Vagina (tissue), 2 donors: Measurements from ENCODE around the gene C10orf71. TPM values are rescaled to one million over a fixed set of nuclear protein-coding genes. Genes with fewer than 3 reads are reported as not detected.

Experiments used
- DNase-seq, 2 donors: peaks; one replicate each; pipeline ENCODE4 v3.0.0-alpha.2; 2017; ENCODE audit errors: extremely low spot score in 2 of 2
- H3K27ac ChIP-seq: fragments of 200-600 bp; sonication (generic); one replicate; pipeline ENCODE4 v1.5.1; 2019
- H3K27me3 ChIP-seq: fragments of 200-600 bp; sonication (generic); one replicate; pipeline ENCODE4 v1.5.1; 2019
- H3K36me3 ChIP-seq, 2 donors: fragments of 200-600 bp; sonication (generic); one replicate each; pipeline ENCODE4 v1.5.1; 2017 to 2019
- H3K4me1 ChIP-seq: fragments of 200-600 bp; sonication (generic); one replicate; pipeline ENCODE4 v1.5.1; 2019
- H3K4me3 ChIP-seq, 2 donors: fragments of 200-600 bp; sonication (generic); 1 replicate in 1 of 2; 2 replicates in 1 of 2; pipeline ENCODE4 v1.5.1; 2016 to 2019
- H3K9me3 ChIP-seq: fragments of 200-600 bp; sonication (generic); one replicate; pipeline ENCODE4 v1.5.1; 2019
- CTCF ChIP-seq, 3 experiments: fragments of 450-650 bp in 2 of 3; fragments of 200-600 bp in 1 of 3; sonication (generic) in 1 of 3; IDR thresholded peaks; one replicate each; pipeline ENCODE4 v1.5.1; 2017 to 2019; ENCODE audit warnings: antibody characterized with exemption in 3 of 3, mild to moderate bottlenecking in 2 of 3, moderate library complexity in 2 of 3
- POLR2A ChIP-seq, 2 donors: fragments of 450-650 bp; IDR thresholded peaks; one replicate each; pipeline ENCODE4 v1.6.1; 2017; ENCODE audit warnings: antibody characterized with exemption in 2 of 2, mild to moderate bottlenecking in 2 of 2, moderate library complexity in 2 of 2
- POLR2AphosphoS5 ChIP-seq, 2 donors: sonication (generic); formaldehyde crosslinking; IDR thresholded peaks; one replicate each; pipeline ENCODE4 v1.9.0; 2017; ENCODE audit warnings: antibody characterized with exemption in 2 of 2, mild to moderate bottlenecking in 2 of 2, low read depth in 1 of 2; ENCODE audit not compliant: insufficient read depth in 1 of 2
- intact Hi-C: fragments of 100-400 bp; cut with DNase I; formaldehyde crosslinking; loops from one replicate; pipeline ENCODE4 v1.15.1; 2023
- total RNA-seq: library from RNA; depleted of rRNA; stranded (reverse); fragments of >200 nt; gene quantifications from one replicate; pipeline ENCODE4 v1.2.3, GENCODE V29; 2016

C10orf71 gene
- total RNA-seq, 1 donor from 2014 or later, result not detected

- Histone ChIP-seq H3K27me3 (no peaks in the 10 kb centered on the region), H3K36me3 (no peaks in the 10 kb centered on the region), H3K4me3 (no peak overlapping the region), H3K9me3 (no peaks in the 10 kb centered on the region), H3K4me1 (no peaks in the 10 kb centered on the region), H3K27ac (no peak overlapping the region)
- TF ChIP-seq CTCF (IDR thresholded peaks at IDR 0.05), result no peak
- intact Hi-C loops, result no loop called here
- DNase-seq, result no peak
Observed at GRCh38 chr10:49292565-49293207, 6.3 kb upstream of the C10orf71 start.

- TF ChIP-seq POLR2A (IDR thresholded peaks at IDR 0.05) (no peak), POLR2AphosphoS5 (IDR thresholded peaks at IDR 0.05; ENCODE audit: insufficient read depth in 1 of 2, low read depth in 1 of 2) (no peak), CTCF (IDR thresholded peaks at IDR 0.05) (no peak)
- Histone ChIP-seq H3K27ac (no peak overlapping the region), H3K27me3 (no peaks in the 10 kb centered on the region), H3K4me3 (no peak overlapping the region), H3K9me3 (no peaks in the 10 kb centered on the region), H3K36me3 (no peaks in the 10 kb centered on the region), H3K4me1 (peaks cover 2% of the 10 kb centered on the region)
- no peak for DNase-seq
- intact Hi-C loops, result no loop called here
Observed at GRCh38 chr10:49293208-49293603, 5.8 kb upstream of the C10orf71 start.

- intact Hi-C loops, result no loop called here
- TF ChIP-seq POLR2A (IDR thresholded peaks at IDR 0.05) (no peak), POLR2AphosphoS5 (IDR thresholded peaks at IDR 0.05; ENCODE audit: insufficient read depth in 1 of 2, low read depth in 1 of 2) (no peak), CTCF (IDR thresholded peaks at IDR 0.05) (no peak)
- Histone ChIP-seq H3K36me3 (no peaks in the 10 kb centered on the region), H3K9me3 (no peaks in the 10 kb centered on the region), H3K4me1 (peaks cover 13% of the 10 kb centered on the region), H3K27me3 (no peaks in the 10 kb centered on the region), H3K4me3 (no peak overlapping the region), H3K27ac (no peak overlapping the region)
- no peak for DNase-seq
Observed at GRCh38 chr10:49294731-49295130, 4.2 kb upstream of the C10orf71 start.

GRCh38 chr10:49295297-49295696 is 3.7 kb upstream of the C10orf71 start:
- Histone ChIP-seq H3K27me3 (no peaks in the 10 kb centered on the region), H3K4me1 (peaks cover 13% of the 10 kb centered on the region), H3K27ac (no peak overlapping the region), H3K36me3 (no peaks in the 10 kb centered on the region), H3K4me3 (no peak overlapping the region), H3K9me3 (no peaks in the 10 kb centered on the region)
- no peak for TF ChIP-seq POLR2AphosphoS5 (IDR thresholded peaks at IDR 0.05; ENCODE audit: insufficient read depth in 1 of 2, low read depth in 1 of 2)
- no peak for TF ChIP-seq POLR2A (IDR thresholded peaks at IDR 0.05)
- no peak for TF ChIP-seq CTCF (IDR thresholded peaks at IDR 0.05)
- intact Hi-C loops, result no loop called here
- DNase-seq, result no peak

- TF ChIP-seq CTCF (IDR thresholded peaks at IDR 0.05), result no peak
- TF ChIP-seq POLR2AphosphoS5 (IDR thresholded peaks at IDR 0.05; ENCODE audit: insufficient read depth in 1 of 2, low read depth in 1 of 2), result no peak
- no peak for TF ChIP-seq POLR2A (IDR thresholded peaks at IDR 0.05)
- Histone ChIP-seq H3K27me3 (no peaks in the 10 kb centered on the region), H3K27ac (no peak overlapping the region), H3K36me3 (no peaks in the 10 kb centered on the region), H3K9me3 (no peaks in the 10 kb centered on the region), H3K4me1 (peaks cover 13% of the 10 kb centered on the region), H3K4me3 (no peak overlapping the region)
- no peak for DNase-seq
- intact Hi-C loops, result no loop called here
Observed at GRCh38 chr10:49296382-49296781, 2.6 kb upstream of the C10orf71 start.
